Caco-2 (cell line): ENCODE results near the gene VASP. TPM values are rescaled to one million over a fixed set of nuclear protein-coding genes. Genes with fewer than 3 reads are reported as not detected.

Experiments used
- BruUV-seq: library from RNA; stranded (reverse); fragments of 400-500 nt; replicated peaks from 2 replicates; lab custom pipeline; 2021; lab: Mats Ljungman, UMichigan
- CTCF ChIA-PET: fragments of 300-600 bp; sonication (Branson Sonifier 250); formaldehyde crosslinking; loops from one replicate; lab custom pipeline; 2022; ENCODE audit warnings: antibody characterized with exemption; lab: Charles Lee
- POLR2A ChIA-PET: fragments of 300-600 bp; sonication (Branson Sonifier 250); formaldehyde crosslinking; loops from one replicate; lab custom pipeline; 2022; ENCODE audit warnings: antibody characterized with exemption; lab: Charles Lee
- DNase-seq, 2 experiments: peaks; one replicate each; pipeline versions ENCODE4 v3.0.0 to v3.0.0-alpha.2; 2020 to 2022
- H3K27me3 ChIP-seq: replicated peaks from 2 replicates; pipeline ENCODE4 v1.6.0; 2011; ENCODE audit warnings: low read length; ENCODE audit not compliant: control insufficient read depth, insufficient read depth
- H3K36me3 ChIP-seq: 2 replicates; pipeline ENCODE4 v1.5.1; 2011; ENCODE audit warnings: low read length; ENCODE audit not compliant: control insufficient read depth, insufficient read depth
- H3K4me1 ChIP-seq: fragments of 250-450 bp; sonication (Bioruptor Pico); 2 replicates; pipeline ENCODE4 v1.5.1; 2020; ENCODE audit warnings: mild to moderate bottlenecking
- H3K4me3 ChIP-seq: 2 replicates; pipeline ENCODE4 v1.5.1; 2011; ENCODE audit warnings: low read depth, mild to moderate bottlenecking, control low read depth, low read length
- H3K9me3 ChIP-seq: fragments of 250-450 bp; sonication (Bioruptor Pico); 2 replicates; pipeline ENCODE4 v1.5.1; 2020; ENCODE audit warnings: mild to moderate bottlenecking, moderate library complexity
- H3K27ac Mint-ChIP-seq: one replicate; pipeline ENCODE4 v1.8.0; 2022; ENCODE audit warnings: mixed read lengths; ENCODE audit not compliant: unreplicated experiment
- H3K27me3 Mint-ChIP-seq: one replicate; pipeline ENCODE4 v1.8.0; 2022; ENCODE audit warnings: mixed read lengths; ENCODE audit not compliant: insufficient read depth, unreplicated experiment
- H3K36me3 Mint-ChIP-seq: one replicate; pipeline ENCODE4 v1.8.0; 2022; ENCODE audit warnings: mild to moderate bottlenecking, mixed read lengths; ENCODE audit not compliant: insufficient read depth, unreplicated experiment
- H3K4me1 Mint-ChIP-seq: one replicate; pipeline ENCODE4 v1.8.0; 2022; ENCODE audit warnings: low read depth, mixed read lengths; ENCODE audit not compliant: unreplicated experiment
- H3K4me3 Mint-ChIP-seq: one replicate; pipeline ENCODE4 v1.8.0; 2022; ENCODE audit warnings: mild to moderate bottlenecking, moderate library complexity, mixed read lengths; ENCODE audit not compliant: unreplicated experiment
- H3K9me3 Mint-ChIP-seq: one replicate; pipeline ENCODE4 v1.8.0; 2022; ENCODE audit warnings: mixed read lengths; ENCODE audit not compliant: unreplicated experiment
- CTCF ChIP-seq, 2 experiments: fragments of 200-600 bp in 1 of 2; IDR thresholded peaks; 1 replicate in 1 of 2; 2 replicates in 1 of 2; pipeline versions ENCODE4 v1.5.1 to v1.8.0; 2011 to 2022; ENCODE audit warnings: antibody characterized with exemption in 1 of 2, control low read depth in 1 of 2, inconsistent platforms in 1 of 2, low read depth in 1 of 2, low read length in 1 of 2, mild to moderate bottlenecking in 1 of 2, moderate library complexity in 1 of 2; ENCODE audit not compliant: insufficient read depth in 1 of 2, severe bottlenecking in 1 of 2, unreplicated experiment in 1 of 2
- intact Hi-C: fragments of 100-400 bp; cut with micrococcal nuclease; formaldehyde crosslinking; loops from one replicate; pipeline ENCODE4 v1.10.0; 2022; ENCODE audit not compliant: unreplicated experiment
- total RNA-seq: library from RNA; stranded (reverse); gene quantifications from 2 replicates; pipeline ENCODE4 v1.2.3, GENCODE V29; 2022

The VASP gene
- total RNA-seq, 1 experiment from 2014 or later = 72.4 TPM

- POLR2A ChIA-PET = no interaction called here
- intact Hi-C loops = no loop called here
These were observed 31.6 kb upstream of the VASP start for GRCh38 chr19:45475537-45476291.

GRCh38 chr19:45476304-45476703, 31.0 kb upstream of the VASP start:
- Mint-ChIP-seq H3K27ac (no peak overlapping the region), H3K36me3 (peaks cover 24% of the 10 kb centered on the region), H3K9me3 (no peaks in the 10 kb centered on the region), H3K27me3 (peaks cover 2% of the 10 kb centered on the region), H3K4me3 (no peak overlapping the region), H3K4me1 (peaks cover 13% of the 10 kb centered on the region)
- 0 out of 2 replicates have a peak, but pooled peaks cover 4% of the 10 kb centered on the region for H3K4me1 ChIP-seq
- no peak overlapping the region for H3K4me3 ChIP-seq
- TF ChIP-seq CTCF (IDR thresholded peaks at IDR 0.05; ENCODE audit: insufficient read depth in 1 of 2, low read depth in 1 of 2, low read length in 1 of 2, severe bottlenecking in 1 of 2, unreplicated experiment in 1 of 2) = no peak
- no TSS peak for BruUV-seq
- peak in 1 of 2 experiments; percentile 29 for DNase-seq
- no peaks in the 10 kb centered on the region for H3K27me3 ChIP-seq
- ChIA-PET CTCF (interaction anchor here (1.3 to 1.7 kb wide), 2 partner anchors 9 to 36 kb away, joined by 7 to 15 read pairs; no protein-coding TSS in a partner anchor), POLR2A (no interaction called here)
- no peaks in the 10 kb centered on the region for H3K36me3 ChIP-seq
- no peaks in the 10 kb centered on the region for H3K9me3 ChIP-seq
- intact Hi-C loops = no loop called here

More at GRCh38 chr19:45475537-45476291, 31.6 kb upstream of the VASP start:
- Histone ChIP-seq H3K4me1 (0 out of 2 replicates have a peak, but pooled peaks cover 4% of the 10 kb centered on the region), H3K36me3 (no peaks in the 10 kb centered on the region), H3K9me3 (no peaks in the 10 kb centered on the region), H3K27me3 (no peaks in the 10 kb centered on the region), H3K4me3 (no peak overlapping the region)
- H3K36me3 Mint-ChIP-seq = peaks cover 24% of the 10 kb centered on the region
- DNase-seq = peak in 1 of 2 experiments; percentile 31
- CTCF ChIA-PET = interaction anchor here (0.9 to 1.3 kb wide), 3 partner anchors 8 to 36 kb away, joined by 4 to 7 read pairs (median 5); partner anchors contain the start of gene FOSB
- TF ChIP-seq CTCF (IDR thresholded peaks at IDR 0.05; ENCODE audit: insufficient read depth in 1 of 2, low read depth in 1 of 2, low read length in 1 of 2, severe bottlenecking in 1 of 2, unreplicated experiment in 1 of 2) = no peak
- peaks cover 2% of the 10 kb centered on the region for H3K27me3 Mint-ChIP-seq
- no peak overlapping the region for H3K27ac Mint-ChIP-seq
- BruUV-seq = no TSS peak
- H3K4me3 Mint-ChIP-seq = no peak overlapping the region
- peaks cover 13% of the 10 kb centered on the region for H3K4me1 Mint-ChIP-seq
- H3K9me3 Mint-ChIP-seq = no peaks in the 10 kb centered on the region

GRCh38 chr19:45477186-45477585, 30.1 kb upstream of the VASP start:
- H3K36me3 Mint-ChIP-seq = peaks cover 24% of the 10 kb centered on the region
- Histone ChIP-seq H3K4me1 (0 out of 2 replicates have a peak, but pooled peaks cover 4% of the 10 kb centered on the region), H3K36me3 (no peaks in the 10 kb centered on the region), H3K4me3 (no peak overlapping the region), H3K9me3 (no peaks in the 10 kb centered on the region), H3K27me3 (no peaks in the 10 kb centered on the region)
- no peaks in the 10 kb centered on the region for H3K9me3 Mint-ChIP-seq
- CTCF ChIA-PET = interaction anchor here (0.6 to 2.6 kb wide), 5 partner anchors 9 to 43 kb away, joined by 3 to 80 read pairs (median 6); partner anchors contain the start of gene FOSB
- H3K4me1 Mint-ChIP-seq = peaks cover 13% of the 10 kb centered on the region
- no peak for TF ChIP-seq CTCF (IDR thresholded peaks at IDR 0.05; ENCODE audit: insufficient read depth in 1 of 2, low read depth in 1 of 2, low read length in 1 of 2, severe bottlenecking in 1 of 2, unreplicated experiment in 1 of 2)
- H3K4me3 Mint-ChIP-seq = peak overlapping the region; percentile 53
- no TSS peak for BruUV-seq
- H3K27ac Mint-ChIP-seq = no peak overlapping the region
- peaks cover 2% of the 10 kb centered on the region for H3K27me3 Mint-ChIP-seq
- intact Hi-C loops = no loop called here
- POLR2A ChIA-PET = interaction anchor here (2.1 kb wide), 1 partner anchor 8 kb away, joined by 28 read pairs; no protein-coding TSS in a partner anchor
- DNase-seq = no peak
